Caco-2 (cell line): Measurements from ENCODE around the gene RASD2. TPM values are rescaled to one million over a fixed set of nuclear protein-coding genes. Genes with fewer than 3 reads are reported as not detected.
A peak's percentile ranks its signal among the peaks of the same experiment; 100 is the strongest.

ENCODE experiments used
- BruUV-seq: library from RNA; stranded (reverse); fragments of 400-500 nt; replicated peaks from 2 replicates; lab custom pipeline; 2021; lab: Mats Ljungman, UMichigan
- CTCF ChIA-PET: fragments of 300-600 bp; sonication (Branson Sonifier 250); formaldehyde crosslinking; loops from one replicate; lab custom pipeline; 2022; ENCODE audit warnings: antibody characterized with exemption; lab: Charles Lee
- POLR2A ChIA-PET: fragments of 300-600 bp; sonication (Branson Sonifier 250); formaldehyde crosslinking; loops from one replicate; lab custom pipeline; 2022; ENCODE audit warnings: antibody characterized with exemption; lab: Charles Lee
- DNase-seq, 2 experiments: peaks; one replicate each; pipeline versions ENCODE4 v3.0.0 to v3.0.0-alpha.2; 2020 to 2022
- H3K27me3 ChIP-seq: replicated peaks from 2 replicates; pipeline ENCODE4 v1.6.0; 2011; ENCODE audit warnings: low read length; ENCODE audit not compliant: control insufficient read depth, insufficient read depth
- H3K36me3 ChIP-seq: 2 replicates; pipeline ENCODE4 v1.5.1; 2011; ENCODE audit warnings: low read length; ENCODE audit not compliant: control insufficient read depth, insufficient read depth
- H3K4me1 ChIP-seq: fragments of 250-450 bp; sonication (Bioruptor Pico); 2 replicates; pipeline ENCODE4 v1.5.1; 2020; ENCODE audit warnings: mild to moderate bottlenecking
- H3K4me3 ChIP-seq: 2 replicates; pipeline ENCODE4 v1.5.1; 2011; ENCODE audit warnings: low read depth, mild to moderate bottlenecking, control low read depth, low read length
- H3K9me3 ChIP-seq: fragments of 250-450 bp; sonication (Bioruptor Pico); 2 replicates; pipeline ENCODE4 v1.5.1; 2020; ENCODE audit warnings: mild to moderate bottlenecking, moderate library complexity
- H3K27ac Mint-ChIP-seq: one replicate; pipeline ENCODE4 v1.8.0; 2022; ENCODE audit warnings: mixed read lengths; ENCODE audit not compliant: unreplicated experiment
- H3K27me3 Mint-ChIP-seq: one replicate; pipeline ENCODE4 v1.8.0; 2022; ENCODE audit warnings: mixed read lengths; ENCODE audit not compliant: insufficient read depth, unreplicated experiment
- H3K36me3 Mint-ChIP-seq: one replicate; pipeline ENCODE4 v1.8.0; 2022; ENCODE audit warnings: mild to moderate bottlenecking, mixed read lengths; ENCODE audit not compliant: insufficient read depth, unreplicated experiment
- H3K4me1 Mint-ChIP-seq: one replicate; pipeline ENCODE4 v1.8.0; 2022; ENCODE audit warnings: low read depth, mixed read lengths; ENCODE audit not compliant: unreplicated experiment
- H3K4me3 Mint-ChIP-seq: one replicate; pipeline ENCODE4 v1.8.0; 2022; ENCODE audit warnings: mild to moderate bottlenecking, moderate library complexity, mixed read lengths; ENCODE audit not compliant: unreplicated experiment
- H3K9me3 Mint-ChIP-seq: one replicate; pipeline ENCODE4 v1.8.0; 2022; ENCODE audit warnings: mixed read lengths; ENCODE audit not compliant: unreplicated experiment
- intact Hi-C: fragments of 100-400 bp; cut with micrococcal nuclease; formaldehyde crosslinking; loops from one replicate; pipeline ENCODE4 v1.10.0; 2022; ENCODE audit not compliant: unreplicated experiment
- total RNA-seq: library from RNA; stranded (reverse); gene quantifications from 2 replicates; pipeline ENCODE4 v1.2.3, GENCODE V29; 2022
- TF ChIP-seq, protein P1 (sequence below), 2 experiments: fragments of 200-600 bp in 1 of 2; IDR thresholded peaks; 1 replicate in 1 of 2; 2 replicates in 1 of 2; pipeline versions ENCODE4 v1.5.1 to v1.8.0; 2011 to 2022; ENCODE audit warnings: antibody characterized with exemption in 1 of 2, control low read depth in 1 of 2, inconsistent platforms in 1 of 2, low read depth in 1 of 2, low read length in 1 of 2, mild to moderate bottlenecking in 1 of 2, moderate library complexity in 1 of 2; ENCODE audit not compliant: insufficient read depth in 1 of 2, severe bottlenecking in 1 of 2, unreplicated experiment in 1 of 2

The RASD2 gene
- total RNA-seq, 1 experiment from 2014 or later: 0.09 TPM

DNA sequence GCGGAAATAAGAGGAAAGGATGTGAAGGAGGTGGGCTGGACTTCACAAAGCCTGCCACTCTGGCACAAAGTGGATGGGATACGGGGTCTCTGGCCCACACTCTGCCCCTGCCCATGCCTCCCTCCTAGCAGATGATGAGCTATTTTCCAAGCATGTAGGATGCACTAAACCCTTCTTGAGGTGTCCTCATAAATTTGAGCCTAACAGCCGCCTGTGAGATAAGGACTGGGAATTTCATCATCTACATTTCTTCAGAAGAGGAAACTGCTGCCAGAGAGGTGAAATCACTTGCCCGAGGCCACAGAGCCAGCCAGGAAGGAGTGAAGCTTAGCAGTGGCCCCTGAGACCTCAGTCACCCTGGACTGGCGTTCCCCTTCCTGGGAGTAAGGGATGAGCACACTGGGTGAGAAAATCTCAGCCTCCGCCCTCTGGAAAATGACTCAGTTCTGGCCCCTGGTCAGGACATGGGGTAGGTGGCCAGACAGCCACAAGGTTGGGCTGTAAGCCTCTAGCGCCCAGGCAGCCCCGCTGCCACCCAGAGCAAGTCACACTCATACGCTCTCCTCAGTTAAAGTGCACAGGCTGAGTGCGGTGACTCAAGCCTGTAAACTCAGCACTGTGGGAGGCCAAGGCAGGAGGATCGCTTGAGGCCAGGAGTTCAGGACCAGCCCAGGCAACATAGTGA is 48.6 kb downstream of the RASD2 start:
- CTCF ChIA-PET: interaction anchor here (1.8 kb wide), 1 partner anchor 159 kb away, joined by 5 read pairs; no protein-coding TSS in a partner anchor
- intact Hi-C loops: loop anchor here (1.0 kb wide), 1 partner anchor 34 kb away; no protein-coding TSS in a partner anchor
- Mint-ChIP-seq H3K4me3 (no peak overlapping the region), H3K4me1 (peaks cover 28% of the 10 kb centered on the region), H3K27me3 (no peaks in the 10 kb centered on the region), H3K27ac (peak overlapping the region; percentile 87), H3K9me3 (no peaks in the 10 kb centered on the region), H3K36me3 (peaks cover 6% of the 10 kb centered on the region)
- Histone ChIP-seq H3K4me1 (peaks cover 19% of the 10 kb centered on the region), H3K36me3 (no peaks in the 10 kb centered on the region), H3K9me3 (no peaks in the 10 kb centered on the region), H3K4me3 (no peak overlapping the region), H3K27me3 (no peaks in the 10 kb centered on the region)
- TF ChIP-seq, protein P1, sequence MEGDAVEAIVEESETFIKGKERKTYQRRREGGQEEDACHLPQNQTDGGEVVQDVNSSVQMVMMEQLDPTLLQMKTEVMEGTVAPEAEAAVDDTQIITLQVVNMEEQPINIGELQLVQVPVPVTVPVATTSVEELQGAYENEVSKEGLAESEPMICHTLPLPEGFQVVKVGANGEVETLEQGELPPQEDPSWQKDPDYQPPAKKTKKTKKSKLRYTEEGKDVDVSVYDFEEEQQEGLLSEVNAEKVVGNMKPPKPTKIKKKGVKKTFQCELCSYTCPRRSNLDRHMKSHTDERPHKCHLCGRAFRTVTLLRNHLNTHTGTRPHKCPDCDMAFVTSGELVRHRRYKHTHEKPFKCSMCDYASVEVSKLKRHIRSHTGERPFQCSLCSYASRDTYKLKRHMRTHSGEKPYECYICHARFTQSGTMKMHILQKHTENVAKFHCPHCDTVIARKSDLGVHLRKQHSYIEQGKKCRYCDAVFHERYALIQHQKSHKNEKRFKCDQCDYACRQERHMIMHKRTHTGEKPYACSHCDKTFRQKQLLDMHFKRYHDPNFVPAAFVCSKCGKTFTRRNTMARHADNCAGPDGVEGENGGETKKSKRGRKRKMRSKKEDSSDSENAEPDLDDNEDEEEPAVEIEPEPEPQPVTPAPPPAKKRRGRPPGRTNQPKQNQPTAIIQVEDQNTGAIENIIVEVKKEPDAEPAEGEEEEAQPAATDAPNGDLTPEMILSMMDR (IDR thresholded peaks at IDR 0.05; ENCODE audit: insufficient read depth in 1 of 2, low read depth in 1 of 2, low read length in 1 of 2, severe bottlenecking in 1 of 2, unreplicated experiment in 1 of 2): no peak
- POLR2A ChIA-PET: interaction anchor here (0.5 to 0.6 kb wide), 2 partner anchors 33 to 89 kb away, joined by 3 read pairs; no protein-coding TSS in a partner anchor
- BruUV-seq: no TSS peak
- DNase-seq: peak; percentile 85 to 89

DNA sequence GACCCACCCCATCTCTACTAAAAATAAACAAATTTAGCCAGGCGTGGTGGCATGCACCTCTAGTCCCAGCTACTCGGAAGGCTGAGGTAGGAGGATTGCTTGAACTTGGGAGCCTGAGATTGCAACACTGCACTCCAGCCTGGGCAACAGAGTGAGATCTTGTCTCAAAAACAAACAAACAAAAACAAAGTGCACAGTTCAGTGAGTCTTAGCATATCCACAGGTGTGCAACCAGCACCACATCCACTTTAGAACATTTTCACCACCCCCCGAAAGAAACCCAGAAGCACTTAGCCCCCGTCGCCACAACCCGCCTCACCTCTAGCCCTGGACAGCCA is 49.1 kb downstream of the RASD2 start:
- Histone ChIP-seq H3K4me1 (peaks cover 19% of the 10 kb centered on the region), H3K36me3 (no peaks in the 10 kb centered on the region), H3K4me3 (no peak overlapping the region), H3K27me3 (no peaks in the 10 kb centered on the region), H3K9me3 (no peaks in the 10 kb centered on the region)
- no peak for DNase-seq
- H3K9me3 Mint-ChIP-seq: no peaks in the 10 kb centered on the region
- ChIA-PET POLR2A (interaction anchor here (0.5 to 0.6 kb wide), 2 partner anchors 33 to 89 kb away, joined by 3 read pairs; no protein-coding TSS in a partner anchor), CTCF (no interaction called here)
- intact Hi-C loops: loop anchor here (1.0 kb wide), 1 partner anchor 34 kb away; no protein-coding TSS in a partner anchor
- H3K27ac Mint-ChIP-seq: peak overlapping the region; percentile 87
- TF ChIP-seq, protein P1 (IDR thresholded peaks at IDR 0.05; ENCODE audit: insufficient read depth in 1 of 2, low read depth in 1 of 2, low read length in 1 of 2, severe bottlenecking in 1 of 2, unreplicated experiment in 1 of 2): no peak
- H3K27me3 Mint-ChIP-seq: no peaks in the 10 kb centered on the region
- no TSS peak for BruUV-seq
- peaks cover 6% of the 10 kb centered on the region for H3K36me3 Mint-ChIP-seq
- H3K4me3 Mint-ChIP-seq: no peak overlapping the region
- H3K4me1 Mint-ChIP-seq: peaks cover 28% of the 10 kb centered on the region

DNA sequence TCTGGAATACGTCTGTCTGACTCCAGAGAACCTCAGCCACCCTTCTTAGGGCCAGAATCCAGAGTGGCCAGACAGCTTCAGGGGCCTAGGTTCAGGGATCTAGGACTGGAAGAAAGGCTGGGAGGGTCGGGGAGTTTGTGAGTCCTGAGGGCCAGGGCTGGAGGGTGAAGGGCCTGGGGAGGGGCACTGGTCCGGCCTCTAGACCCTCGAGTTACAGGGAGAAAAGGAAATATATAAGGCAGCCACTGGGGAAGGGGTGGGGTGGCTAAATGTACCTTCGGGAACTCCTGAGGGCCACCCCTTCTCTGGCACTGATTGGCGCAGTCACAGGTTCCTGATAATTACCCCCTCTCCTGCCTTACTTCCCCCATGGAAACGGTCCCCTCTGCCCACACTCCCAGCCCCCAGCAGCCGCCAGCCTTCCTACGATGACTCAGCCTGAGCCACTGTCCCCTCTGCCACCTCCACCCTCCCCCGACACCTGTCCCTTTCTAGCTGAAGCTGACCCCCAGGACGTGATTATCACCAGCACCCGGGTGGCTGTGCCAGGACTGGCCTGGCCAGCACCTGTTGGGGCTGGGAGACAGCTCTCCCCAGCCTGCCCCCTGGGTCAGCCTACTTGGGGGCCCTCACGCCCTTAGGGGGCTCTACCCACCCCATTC is 50.1 kb downstream of the RASD2 start:
- no peaks in the 10 kb centered on the region for H3K27me3 Mint-ChIP-seq
- CTCF ChIA-PET: interaction anchor here (0.6 kb wide), 1 partner anchor 240 kb away, joined by 4 read pairs; no protein-coding TSS in a partner anchor
- H3K9me3 Mint-ChIP-seq: no peaks in the 10 kb centered on the region
- no peak overlapping the region for H3K27ac Mint-ChIP-seq
- H3K9me3 ChIP-seq: no peaks in the 10 kb centered on the region
- H3K4me3 ChIP-seq: no peak overlapping the region
- no TSS peak for BruUV-seq
- H3K27me3 ChIP-seq: no peaks in the 10 kb centered on the region
- no peaks in the 10 kb centered on the region for H3K36me3 ChIP-seq
- H3K4me1 ChIP-seq: peaks cover 23% of the 10 kb centered on the region
- DNase-seq: no peak
- POLR2A ChIA-PET: no interaction called here
- TF ChIP-seq, protein P1 (IDR thresholded peaks at IDR 0.05; ENCODE audit: insufficient read depth in 1 of 2, low read depth in 1 of 2, low read length in 1 of 2, severe bottlenecking in 1 of 2, unreplicated experiment in 1 of 2): no peak
- intact Hi-C loops: no loop called here
- peaks cover 6% of the 10 kb centered on the region for H3K36me3 Mint-ChIP-seq
- H3K4me3 Mint-ChIP-seq: no peak overlapping the region
- peaks cover 28% of the 10 kb centered on the region for H3K4me1 Mint-ChIP-seq
